ENCODE data around the gene ELMO1. TPM values are rescaled to one million over a fixed set of nuclear protein-coding genes. Genes with fewer than 3 reads are reported as not detected.

Gene ELMO1
- total and polyA plus RNA-seq, 10 of the 15 experiments (the other 5 are each of a cell fraction or from before 2014, with no cell fraction given), result 22.6 to 85.9 (median 56.6) TPM

DNA sequence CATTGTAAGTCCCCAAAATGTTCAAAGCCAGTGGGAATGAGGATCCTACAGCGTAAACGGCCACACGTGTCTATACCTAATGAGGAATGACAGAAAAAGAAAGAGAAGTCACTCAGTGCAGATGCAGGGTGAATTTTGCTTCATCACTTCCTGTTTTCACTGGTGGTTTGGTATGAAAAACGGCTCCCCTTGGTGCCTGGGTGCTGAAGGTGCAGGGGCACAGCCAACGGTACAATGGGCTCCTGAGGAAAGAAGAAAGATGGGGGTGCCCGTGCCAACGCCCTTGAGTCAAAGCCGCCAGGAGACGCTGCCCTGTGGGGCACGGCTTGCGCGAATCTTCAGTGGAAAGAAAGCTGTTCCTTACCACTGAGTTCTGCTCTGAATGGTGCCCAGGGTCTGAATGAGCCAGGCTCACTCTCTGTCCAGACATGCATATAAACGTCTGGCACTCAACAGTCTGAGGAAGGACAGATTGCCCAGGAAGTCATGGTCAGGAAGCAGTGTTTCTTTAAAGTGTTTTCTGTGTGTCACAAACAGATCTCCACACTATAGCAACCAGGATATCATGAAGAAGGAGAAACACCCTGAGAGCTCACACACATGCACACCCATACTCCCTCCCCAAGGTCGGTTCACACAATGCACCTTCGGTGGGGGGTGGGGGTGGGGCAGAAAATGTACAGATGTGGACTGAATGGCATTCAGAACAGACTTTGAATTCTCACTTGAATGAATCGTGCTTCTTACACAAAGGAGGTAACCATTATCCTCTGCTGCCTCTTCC lies 105.8 kb downstream of the ELMO1 start (continued):
- TF ChIP-seq, protein P1, sequence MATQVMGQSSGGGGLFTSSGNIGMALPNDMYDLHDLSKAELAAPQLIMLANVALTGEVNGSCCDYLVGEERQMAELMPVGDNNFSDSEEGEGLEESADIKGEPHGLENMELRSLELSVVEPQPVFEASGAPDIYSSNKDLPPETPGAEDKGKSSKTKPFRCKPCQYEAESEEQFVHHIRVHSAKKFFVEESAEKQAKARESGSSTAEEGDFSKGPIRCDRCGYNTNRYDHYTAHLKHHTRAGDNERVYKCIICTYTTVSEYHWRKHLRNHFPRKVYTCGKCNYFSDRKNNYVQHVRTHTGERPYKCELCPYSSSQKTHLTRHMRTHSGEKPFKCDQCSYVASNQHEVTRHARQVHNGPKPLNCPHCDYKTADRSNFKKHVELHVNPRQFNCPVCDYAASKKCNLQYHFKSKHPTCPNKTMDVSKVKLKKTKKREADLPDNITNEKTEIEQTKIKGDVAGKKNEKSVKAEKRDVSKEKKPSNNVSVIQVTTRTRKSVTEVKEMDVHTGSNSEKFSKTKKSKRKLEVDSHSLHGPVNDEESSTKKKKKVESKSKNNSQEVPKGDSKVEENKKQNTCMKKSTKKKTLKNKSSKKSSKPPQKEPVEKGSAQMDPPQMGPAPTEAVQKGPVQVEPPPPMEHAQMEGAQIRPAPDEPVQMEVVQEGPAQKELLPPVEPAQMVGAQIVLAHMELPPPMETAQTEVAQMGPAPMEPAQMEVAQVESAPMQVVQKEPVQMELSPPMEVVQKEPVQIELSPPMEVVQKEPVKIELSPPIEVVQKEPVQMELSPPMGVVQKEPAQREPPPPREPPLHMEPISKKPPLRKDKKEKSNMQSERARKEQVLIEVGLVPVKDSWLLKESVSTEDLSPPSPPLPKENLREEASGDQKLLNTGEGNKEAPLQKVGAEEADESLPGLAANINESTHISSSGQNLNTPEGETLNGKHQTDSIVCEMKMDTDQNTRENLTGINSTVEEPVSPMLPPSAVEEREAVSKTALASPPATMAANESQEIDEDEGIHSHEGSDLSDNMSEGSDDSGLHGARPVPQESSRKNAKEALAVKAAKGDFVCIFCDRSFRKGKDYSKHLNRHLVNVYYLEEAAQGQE (IDR thresholded peaks at IDR 0.05; ENCODE audit: low read depth, low read length), result no peak
- TF ChIP-seq ZBTB4 (CRISPR knock-in tag; IDR thresholded peaks at IDR 0.05) (no peak), IKZF2 (IDR thresholded peaks at IDR 0.05) (peak; percentile 84 to 89), CBX5 (IDR thresholded peaks at IDR 0.05; ENCODE audit: low read depth) (no peak), CHD4 (IDR thresholded peaks at IDR 0.05) (no peak), FOXM1 (IDR thresholded peaks at IDR 0.05; ENCODE audit: low read depth, low read length) (peak; percentile 59; the same call in 1 of the 2 replicates), NFYB (IDR thresholded peaks at IDR 0.05; ENCODE audit: insufficient read depth, low read depth, low read length) (no peak), SREBF1 (IDR thresholded peaks at IDR 0.05; ENCODE audit: low read length) (no peak), RFX5 (IDR thresholded peaks at IDR 0.05; ENCODE audit: low read depth, low read length) (no peak), ZNF274 (IDR thresholded peaks at IDR 0.05; ENCODE audit: insufficient read depth, insufficient read length) (no peak), E4F1 (IDR thresholded peaks at IDR 0.05; ENCODE audit: borderline replicate concordance, partially characterized antibody) (no peak), RB1 (IDR thresholded peaks at IDR 0.05; ENCODE audit: borderline replicate concordance) (no peak), JUND (IDR thresholded peaks at IDR 0.05; ENCODE audit: low read depth, low read length) (no peak), TCF7 (IDR thresholded peaks at IDR 0.05; ENCODE audit: borderline replicate concordance) (no peak), SIX5 (IDR thresholded peaks at IDR 0.05; ENCODE audit: low read depth, low read length, severe bottlenecking) (no peak), FOS (IDR thresholded peaks at IDR 0.05; ENCODE audit: borderline replicate concordance, extremely low read depth, insufficient read length) (no peak), MXI1 (IDR thresholded peaks at IDR 0.05; ENCODE audit: low read depth, low read length) (peak; percentile 77)
- TF ChIP-seq, protein P2, sequence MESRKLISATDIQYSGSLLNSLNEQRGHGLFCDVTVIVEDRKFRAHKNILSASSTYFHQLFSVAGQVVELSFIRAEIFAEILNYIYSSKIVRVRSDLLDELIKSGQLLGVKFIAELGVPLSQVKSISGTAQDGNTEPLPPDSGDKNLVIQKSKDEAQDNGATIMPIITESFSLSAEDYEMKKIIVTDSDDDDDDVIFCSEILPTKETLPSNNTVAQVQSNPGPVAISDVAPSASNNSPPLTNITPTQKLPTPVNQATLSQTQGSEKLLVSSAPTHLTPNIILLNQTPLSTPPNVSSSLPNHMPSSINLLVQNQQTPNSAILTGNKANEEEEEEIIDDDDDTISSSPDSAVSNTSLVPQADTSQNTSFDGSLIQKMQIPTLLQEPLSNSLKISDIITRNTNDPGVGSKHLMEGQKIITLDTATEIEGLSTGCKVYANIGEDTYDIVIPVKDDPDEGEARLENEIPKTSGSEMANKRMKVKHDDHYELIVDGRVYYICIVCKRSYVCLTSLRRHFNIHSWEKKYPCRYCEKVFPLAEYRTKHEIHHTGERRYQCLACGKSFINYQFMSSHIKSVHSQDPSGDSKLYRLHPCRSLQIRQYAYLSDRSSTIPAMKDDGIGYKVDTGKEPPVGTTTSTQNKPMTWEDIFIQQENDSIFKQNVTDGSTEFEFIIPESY (IDR thresholded peaks at IDR 0.05), result no peak

Data from GM12878 (cell line).